Inferior parietal cortex (tissue), 1 donor: ENCODE results near the gene TH.

Experiments
- DNase-seq: peaks from one replicate; pipeline ENCODE4 v3.0.0-alpha.2; 2016; ENCODE audit errors: extremely low spot score

The TH gene

DNA sequence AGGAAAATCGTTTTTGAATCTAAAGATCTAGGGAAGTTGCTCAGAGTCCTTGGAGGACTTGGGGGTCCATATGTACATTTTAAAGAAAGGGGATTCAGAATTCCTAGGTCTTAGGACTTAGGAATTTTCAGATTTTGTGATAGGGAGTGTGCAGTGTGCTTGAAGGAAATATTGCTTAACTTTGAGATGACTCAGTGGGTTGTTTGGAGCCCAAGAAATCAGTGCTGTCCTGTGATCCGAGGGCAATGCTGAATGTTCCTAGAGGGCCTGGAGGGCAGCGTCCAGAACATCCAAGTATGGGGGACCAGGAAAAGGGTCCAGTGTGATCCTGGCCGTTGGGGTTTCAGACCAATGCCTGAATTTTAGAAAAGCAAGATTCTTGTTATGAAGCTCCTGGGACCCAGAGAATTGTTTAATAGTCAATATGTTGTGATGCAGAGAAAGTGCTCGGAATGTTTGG is 29.3 kb downstream of the TH start:
- no peak for DNase-seq

DNA sequence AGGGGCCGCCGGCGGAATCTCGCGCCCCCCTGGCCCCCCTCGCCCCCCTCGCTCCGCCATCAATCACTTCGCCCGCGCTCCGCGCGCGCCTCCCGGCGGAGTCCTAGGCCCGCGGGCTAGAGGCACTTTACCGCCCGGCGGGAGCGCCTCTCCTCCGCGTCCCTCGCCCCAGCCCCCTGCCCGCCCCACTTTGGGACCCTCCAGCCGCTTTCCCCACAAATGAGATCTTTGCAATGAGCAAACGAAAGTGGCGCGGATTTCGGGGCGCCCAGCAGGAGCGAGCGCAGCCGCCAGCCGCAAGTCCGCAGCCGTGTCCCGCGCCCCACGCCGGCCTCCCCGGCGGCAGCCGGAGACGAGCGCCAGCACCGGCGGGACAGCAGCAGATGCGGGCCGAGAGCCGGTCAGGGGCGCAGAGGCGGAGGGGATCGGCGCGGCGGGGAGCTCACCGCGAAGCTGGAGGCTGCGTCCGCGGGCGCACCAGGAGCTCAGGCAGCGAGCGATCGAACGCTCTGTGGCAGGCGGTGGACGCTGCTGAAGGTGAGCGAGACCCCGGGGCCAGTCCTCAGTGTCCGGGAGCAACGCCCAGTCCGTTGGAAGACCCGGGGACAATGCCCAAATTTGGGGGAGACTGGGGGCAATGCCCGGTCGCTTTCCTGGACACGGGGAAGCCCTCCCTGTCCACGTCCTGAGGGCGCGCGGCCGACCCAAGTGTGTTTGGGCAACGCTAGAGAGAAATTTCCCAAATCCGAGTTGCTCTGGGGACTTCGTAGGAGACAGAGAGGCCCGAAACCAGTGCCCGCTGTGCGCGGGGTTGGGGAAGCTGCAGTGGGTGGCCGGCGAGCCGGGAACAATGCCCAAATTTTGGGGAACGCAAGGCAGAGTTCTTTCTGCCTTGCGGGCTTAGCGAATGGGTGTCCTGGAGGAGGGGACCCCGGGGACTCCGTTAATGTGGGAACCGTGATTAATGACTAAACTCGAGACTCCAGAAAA is 30.9 kb downstream of the TH start:
- no peak for DNase-seq

DNA sequence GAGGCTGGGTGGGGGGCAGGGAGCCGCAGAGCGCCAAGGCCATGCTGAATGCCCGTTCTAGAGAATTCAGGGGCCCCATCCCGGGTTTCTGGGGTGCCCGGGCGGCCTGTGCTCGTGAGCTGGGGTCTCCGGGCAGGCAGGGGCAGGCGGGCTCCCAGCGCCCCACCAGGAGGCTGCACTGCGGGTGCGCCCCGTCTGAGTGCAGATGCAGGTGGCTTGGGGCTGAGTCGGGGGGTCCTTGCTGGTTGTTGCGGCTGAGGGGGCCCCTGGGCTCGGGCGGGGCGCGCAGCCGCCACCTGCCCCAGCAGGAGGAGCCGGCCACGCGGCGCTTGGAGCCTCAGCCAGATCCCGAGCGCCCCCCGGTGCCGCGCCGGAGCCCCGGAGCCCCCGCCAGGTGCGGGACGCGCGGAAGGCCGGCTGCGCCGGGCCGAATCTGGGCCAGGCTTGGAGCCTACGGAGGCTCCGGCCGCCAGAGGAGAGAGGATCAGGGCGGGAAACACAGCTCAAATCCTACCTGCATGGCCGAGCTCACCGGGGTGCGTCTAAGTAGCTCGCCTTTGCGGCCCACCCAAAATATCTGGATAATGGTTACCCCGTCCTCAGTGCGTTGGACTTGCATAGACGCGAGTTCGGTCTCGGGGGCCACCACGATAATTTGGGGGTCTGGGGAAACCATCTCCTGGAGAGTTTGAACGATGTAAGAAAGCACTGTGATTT is 31.8 kb downstream of the TH start:
- no peak for DNase-seq

GRCh38 chr11:2139123-2139521 is 32.5 kb downstream of the TH start, which contains the start of gene IGF2:
TSS of gene IGF2 (minus strand) at chr11:2139389. CDS start at chr11:2135523, 3,866 bp downstream.
- no peak for DNase-seq

DNA sequence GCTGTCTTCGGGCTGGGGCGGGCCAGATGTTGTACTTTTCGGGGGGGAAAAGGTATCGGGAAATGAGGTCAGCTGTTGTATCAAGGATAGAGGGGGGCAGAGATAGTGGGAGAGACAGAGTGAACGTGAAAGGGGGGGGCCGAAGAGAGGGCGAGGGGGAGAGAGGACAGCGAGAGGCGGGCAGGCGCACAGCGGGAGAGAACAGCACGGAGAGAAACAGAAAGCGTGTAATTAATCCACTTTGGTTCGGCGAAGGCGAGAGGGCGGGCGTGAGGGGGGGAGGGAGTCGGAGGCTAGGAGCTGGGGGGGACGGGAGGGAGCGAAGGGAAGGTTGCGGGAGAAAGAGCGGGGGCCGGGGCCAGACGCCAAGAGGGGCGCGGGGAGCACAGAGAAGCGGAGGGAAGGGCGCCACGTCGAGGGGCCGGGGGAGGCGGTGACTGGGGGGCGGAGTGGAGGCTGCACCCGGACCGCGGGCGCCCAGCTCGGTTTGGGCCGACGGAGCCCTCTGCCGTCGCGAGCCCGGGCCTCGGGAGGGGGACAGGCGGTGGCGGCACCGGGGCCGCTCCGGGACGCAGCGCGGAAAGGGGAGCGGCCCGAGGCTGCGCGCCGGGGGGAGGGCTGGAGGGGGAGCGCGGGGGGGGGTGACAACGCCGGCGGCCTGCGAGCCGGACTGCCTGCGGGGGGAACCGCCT is 33.0 kb downstream of the TH start:
- DNase-seq: no peak

DNA sequence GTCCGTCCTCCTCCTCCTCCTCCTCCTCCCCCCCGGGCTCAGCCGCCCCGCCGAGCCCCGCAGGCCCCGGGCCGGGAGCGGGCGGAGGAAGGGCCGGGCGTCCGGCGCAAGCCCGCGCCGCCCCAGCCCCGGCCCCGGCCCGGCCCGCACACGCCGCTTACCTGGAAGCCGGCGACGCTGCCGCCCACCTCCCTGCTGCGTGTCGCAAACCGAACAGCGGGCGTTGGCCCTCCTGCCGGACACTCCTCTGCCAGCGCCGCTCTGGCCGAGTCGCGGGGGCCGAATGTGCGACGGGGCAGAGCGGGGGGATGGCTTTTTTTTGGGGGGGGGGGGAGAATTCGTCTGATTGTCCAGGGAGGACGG is 33.6 kb downstream of the TH start:
- no peak for DNase-seq

DNA sequence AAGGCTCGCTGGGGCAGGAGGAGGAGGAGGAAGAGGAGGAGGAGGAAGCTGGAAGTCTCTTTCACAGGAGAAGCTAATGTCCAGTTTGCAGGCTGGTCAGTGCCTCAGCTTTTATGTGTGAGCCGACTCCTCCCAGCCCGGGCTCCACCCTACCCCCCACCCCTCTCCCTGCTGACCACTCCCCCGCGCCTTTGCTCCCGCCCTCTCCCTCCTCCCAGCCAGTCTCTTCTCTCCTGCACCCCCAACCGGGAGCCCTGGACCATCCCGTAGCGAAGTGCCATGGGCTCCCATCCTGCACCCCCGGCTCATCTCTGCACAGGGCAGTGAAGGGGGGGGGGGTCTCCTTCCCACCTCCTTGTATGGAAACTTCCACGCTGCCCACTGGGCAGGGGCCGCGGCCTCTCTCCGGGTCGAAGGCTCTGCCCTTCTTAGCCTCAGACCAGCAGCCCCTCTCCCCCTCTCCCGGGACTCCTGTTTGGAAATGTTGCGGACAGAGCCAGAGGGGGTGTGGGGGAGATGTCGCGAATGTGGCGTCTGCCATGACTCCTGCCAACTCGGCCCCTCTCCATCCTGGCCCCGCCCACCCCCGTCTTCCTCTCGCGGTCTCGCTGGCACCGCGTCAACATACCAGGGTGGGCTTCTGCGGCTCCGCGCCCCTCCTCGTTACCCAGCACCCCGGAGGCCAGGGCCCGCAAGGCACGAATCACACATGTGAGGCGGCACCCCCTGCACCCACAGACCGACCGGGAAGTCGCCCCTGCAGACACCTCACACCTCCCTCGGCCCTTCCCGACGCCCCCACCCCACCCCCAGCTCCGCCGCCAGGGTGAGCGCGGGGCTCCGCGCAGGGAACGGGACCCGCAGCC is 34.2 kb downstream of the TH start:
- DNase-seq: no peak

DNA sequence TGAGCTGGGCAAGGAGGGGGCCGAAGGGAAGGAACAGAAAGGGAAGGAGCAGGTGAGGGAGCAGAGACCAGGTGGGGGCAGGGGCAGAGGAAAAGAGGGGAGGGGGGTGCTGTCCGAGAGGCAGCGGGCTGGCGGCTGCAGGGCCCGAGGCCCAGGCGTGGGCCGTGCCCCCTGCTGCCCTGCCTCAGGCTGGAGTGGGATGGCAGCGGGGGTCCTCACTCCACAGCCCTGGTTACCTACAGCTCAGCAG is 34.7 kb downstream of the TH start:
- no peak for DNase-seq

DNA sequence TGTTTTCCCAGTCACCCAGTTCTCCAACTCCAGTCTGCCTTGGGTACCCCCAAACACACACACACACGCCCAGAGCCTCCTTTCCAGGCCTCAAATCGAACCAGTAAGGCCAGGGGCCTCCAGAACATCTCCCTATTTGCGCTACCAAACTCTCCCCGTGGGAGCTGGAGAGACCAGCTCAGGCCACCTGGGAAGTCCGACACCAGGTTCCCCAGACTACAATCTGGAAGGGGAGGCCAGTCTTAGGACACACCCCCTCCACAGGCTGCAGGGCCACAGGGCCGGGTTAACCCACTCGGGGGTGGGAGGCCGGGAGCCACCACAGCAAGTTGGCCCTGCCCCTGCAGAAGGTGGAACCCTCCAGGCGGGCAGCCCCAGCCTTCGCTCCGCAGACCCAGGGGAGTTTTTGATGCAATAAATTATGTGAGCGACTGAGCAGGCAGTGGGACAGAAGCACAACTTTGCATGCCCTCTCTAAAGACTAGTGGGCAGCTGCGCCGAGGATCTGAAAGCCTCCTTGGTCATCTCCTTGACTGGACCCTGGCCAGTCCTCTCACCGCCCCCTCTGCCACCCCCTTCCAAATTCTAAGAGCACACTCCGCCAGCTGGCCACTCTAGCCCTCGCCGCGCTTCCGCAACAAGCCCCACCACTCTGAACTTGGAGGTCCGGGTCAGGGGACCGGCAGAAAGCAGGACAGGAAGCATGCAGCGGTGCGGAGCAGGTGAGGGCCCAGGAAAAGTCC is 35.2 kb downstream of the TH start:
- no peak for DNase-seq

DNA sequence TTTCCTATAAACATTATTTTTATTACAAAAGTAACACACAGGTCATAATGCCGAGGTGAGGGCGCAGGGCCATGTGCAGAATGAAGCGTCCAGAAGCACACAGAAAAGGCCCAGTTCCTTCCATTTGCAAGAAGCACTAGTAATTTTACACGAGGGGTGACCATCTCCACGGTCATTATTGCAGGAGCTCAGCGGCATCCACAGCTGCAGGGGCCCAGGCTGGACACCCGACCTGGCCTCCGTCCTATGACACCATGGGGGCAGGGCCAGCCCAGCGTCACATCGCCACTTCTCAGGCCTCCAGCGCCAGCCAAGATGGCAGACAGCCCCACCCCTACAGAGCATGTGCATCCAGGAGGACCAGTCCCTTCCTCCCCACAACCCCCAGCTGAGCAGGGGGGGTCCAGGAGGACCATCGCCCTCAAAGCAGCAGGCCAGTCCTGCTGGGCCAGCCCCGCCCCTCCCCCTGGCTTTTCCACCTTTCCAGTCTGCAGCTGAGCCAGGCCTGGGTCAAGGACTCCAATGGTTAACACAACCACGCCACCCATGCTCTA is 35.9 kb downstream of the TH start:
- DNase-seq: no peak

DNA sequence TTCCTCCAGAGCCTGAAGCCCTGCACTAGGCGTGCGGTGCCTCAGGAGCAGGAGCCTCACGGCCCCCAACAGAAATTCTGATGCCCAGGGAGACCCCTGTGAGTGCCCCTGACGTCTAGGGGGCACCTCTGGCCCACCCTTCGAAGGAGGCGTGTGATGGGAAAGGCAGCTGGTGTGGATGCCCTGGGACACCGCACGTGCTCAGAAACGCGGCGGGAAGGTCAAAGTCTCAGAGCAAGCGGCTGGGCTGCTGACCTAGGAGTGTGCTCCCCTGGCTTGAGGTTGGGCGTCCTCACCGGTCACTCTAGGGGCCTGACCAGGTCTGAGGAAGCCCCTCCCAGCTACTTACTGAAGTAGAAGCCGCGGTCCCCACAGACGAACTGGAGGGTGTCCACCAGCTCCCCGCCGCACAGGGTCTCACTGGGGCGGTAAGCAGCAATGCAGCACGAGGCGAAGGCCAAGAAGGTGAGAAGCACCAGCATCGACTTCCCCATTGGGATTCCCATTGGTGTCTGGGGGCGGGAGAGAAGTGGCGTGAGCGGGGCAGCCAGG is 36.5 kb downstream of the TH start:
- DNase-seq: no peak

- DNase-seq: no peak
These were observed 37.3 kb downstream of the TH start for GRCh38 chr11:2134022-2135010.

GRCh38 chr11:2133241-2134021 is 38.2 kb downstream of the TH start:
- DNase-seq: no peak

- DNase-seq: no peak
These were observed 38.8 kb downstream of the TH start for GRCh38 chr11:2132874-2133240.

DNA sequence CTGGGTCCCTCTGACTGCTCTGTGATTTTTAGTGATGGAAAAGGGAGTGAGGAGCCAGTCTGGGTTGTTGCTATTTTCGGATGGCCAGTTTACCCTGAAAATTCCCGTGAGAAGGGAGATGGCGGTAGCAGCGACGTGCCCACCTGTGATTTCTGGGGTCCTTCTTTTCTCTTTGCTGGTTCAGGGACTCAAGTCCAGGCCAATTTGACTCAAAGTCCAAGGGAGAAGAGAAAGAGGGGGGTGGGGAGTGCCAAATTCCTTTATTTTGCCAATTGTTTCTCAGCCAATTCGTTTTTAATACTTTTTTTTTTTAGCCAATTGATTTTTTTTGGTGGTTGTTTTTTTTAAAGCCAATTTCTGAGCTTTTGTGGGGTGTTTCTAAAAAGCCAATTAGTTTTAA is 39.4 kb downstream of the TH start:
- no peak for DNase-seq

- DNase-seq: no peak
These were observed 40.0 kb downstream of the TH start for GRCh38 chr11:2131371-2132236.

DNA sequence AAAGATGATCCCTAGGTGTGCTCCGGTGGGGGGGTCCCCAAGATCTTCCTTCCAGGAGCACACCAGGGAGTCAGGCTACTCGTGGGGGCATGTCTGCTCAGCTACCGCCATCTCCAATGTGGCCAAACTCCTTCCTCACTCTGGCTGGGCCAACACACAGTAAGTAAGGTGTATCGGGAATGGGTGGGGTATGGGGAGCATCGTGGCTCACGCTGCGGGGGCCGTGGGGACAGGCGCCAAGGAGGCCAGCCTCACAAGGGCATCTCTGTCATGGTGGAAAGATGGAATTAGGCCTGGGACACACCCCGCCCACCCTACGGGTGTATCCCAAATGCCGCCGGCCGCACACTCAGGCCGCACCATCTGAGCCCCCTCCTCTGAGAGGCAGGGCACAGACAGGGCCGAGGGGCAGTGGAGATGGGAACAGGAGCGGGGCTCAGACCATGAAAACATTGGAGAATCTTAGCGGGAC is 40.7 kb downstream of the TH start:
- no peak for DNase-seq
